HG02610 (cell line): ENCODE data around the gene XPA.
"Not testable (repeated sequence)": the region's sequence is repeated elsewhere in the genome, so short reads cannot be mapped to it uniquely, and the experiment has no call there.

ENCODE experiments used
- ATAC-seq: cut with Tn5 transposase; IDR thresholded peaks from one replicate; pipeline ENCODE4 v1.9.1; 2021; ENCODE audit warnings: mild to moderate bottlenecking, moderate library complexity; ENCODE audit not compliant: unreplicated experiment

The XPA gene

DNA sequence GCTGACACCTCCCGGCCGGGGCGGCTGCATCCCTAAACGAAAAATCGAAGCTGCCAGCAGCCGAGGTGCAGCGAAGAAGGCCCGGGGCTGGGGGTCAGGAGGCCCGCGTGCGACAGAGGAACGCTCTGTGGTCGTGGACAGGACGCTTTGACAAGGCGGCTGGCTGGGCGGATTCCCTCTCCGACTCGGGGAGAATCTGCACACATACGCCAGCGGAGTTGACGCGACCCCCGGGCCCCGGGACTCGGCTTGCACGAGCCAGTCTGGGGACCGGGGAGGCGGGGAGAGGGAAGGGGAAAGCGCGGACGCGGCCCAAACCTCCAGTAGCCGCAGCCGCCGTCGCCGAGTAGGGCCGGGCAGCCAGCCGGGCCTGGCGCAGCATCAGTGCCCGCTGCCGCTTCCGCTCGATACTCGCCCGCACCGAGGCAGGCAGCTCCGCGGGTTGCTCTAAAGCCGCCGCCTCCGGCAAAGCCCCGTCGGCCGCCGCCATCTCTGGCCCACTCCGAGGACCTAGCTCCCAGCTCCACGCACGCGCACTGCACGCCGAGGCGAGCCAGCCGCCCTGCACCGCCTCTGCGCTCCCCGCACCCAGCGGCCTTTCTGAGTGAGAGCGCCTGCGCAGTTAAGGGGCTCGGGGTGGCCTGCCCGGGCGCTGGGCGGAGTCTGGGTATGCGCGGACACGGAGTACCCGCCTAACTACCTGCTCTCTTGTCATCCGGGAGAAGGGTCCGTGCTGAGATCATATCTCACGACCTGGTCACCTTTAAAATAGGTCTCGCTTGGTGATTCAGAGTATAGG lies at the start of gene XPA:
Gene XPA, minus strand, starts transcription at position 538 of the 799 bp plus-strand sequence. Its CDS starts 48 bp downstream, at position 490.
- ATAC-seq, result peak; percentile 94

DNA sequence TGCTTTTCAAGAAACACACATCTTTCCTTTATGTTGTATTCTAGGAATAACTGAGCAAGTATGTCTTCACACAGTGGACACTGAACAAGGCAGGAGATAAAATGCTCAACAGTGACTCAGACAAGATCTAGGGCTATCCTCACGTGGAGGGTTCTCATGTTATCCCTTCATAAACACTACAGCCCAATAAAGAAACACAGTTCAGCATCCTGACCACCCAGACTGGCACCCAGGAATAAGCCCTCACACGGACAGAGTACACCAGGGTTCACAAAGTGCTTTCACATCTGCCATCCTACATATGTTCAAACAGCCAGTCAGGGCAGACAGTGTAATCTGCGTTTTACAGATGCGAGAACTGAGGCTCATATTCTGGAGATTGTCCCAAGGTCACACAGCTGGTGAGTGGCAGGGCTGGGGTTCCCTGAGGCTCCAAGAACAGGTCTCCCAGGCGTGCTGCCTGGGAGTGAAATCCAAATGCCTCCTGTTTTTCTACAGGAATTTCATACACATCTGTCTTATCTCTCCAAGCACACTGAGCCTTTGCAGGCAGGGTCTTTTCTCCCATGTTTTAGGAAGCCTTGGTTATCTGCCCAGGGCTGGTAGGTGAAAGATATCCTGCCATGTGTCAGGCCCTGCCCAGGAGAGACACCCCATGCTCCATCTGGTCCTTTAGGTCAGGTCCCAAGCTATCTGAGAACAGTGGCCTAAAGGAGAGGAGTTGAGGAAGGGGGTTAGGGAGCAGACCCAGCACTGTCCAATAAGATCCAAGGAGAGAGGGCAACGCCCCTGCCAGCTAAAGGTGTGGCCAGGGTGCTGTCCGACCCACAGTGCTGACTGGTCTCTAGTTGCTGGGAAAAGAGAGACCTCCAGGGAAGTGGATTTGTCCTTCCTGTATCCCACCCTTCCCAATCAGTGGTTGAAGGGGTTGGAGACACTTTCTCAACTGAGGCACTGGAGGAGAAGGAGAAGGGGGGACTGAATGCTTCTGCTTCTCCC lies 47.9 kb upstream of the XPA start:
- ATAC-seq, result no peak

DNA sequence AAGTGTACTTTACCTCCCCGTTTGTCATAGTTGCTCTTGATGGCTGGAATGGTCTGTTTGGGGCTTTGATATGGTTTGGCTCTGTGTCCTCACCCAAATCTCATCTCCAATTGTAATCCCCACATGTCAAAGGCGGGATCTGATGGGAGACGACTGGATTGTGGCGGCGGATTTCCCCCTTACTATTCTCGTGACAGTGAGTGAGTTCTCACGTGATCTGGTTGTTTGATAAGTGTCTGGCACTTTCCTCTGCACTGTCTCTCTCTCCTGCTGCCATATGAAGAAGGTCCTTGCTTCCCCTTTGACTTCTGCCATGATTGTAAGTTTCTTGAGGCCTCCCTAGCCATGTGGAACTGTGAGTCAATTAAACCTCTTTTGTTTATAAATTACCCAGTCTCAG lies 46.9 kb upstream of the XPA start:
- ATAC-seq, result not testable (repeated sequence)

DNA sequence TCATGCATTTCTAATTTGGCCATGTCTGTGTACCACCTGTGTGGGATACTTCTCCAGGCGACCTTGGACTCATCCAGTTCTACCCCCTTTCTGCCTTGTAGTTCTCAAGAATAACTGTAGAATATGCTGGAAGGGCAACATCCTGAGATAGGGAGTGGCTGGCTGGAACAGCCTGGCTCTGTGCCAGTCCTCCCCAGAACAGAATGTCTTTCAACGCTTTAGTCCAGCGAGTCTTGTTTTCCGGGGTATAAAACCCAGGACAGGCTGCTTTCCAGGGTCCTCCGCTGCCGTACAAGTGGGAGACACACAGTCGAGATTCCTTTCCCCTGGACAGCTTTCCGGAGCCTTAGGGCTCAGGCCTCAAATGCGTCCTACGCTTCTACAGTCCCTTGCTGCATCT lies 45.4 kb upstream of the XPA start:
- ATAC-seq, result no peak

DNA sequence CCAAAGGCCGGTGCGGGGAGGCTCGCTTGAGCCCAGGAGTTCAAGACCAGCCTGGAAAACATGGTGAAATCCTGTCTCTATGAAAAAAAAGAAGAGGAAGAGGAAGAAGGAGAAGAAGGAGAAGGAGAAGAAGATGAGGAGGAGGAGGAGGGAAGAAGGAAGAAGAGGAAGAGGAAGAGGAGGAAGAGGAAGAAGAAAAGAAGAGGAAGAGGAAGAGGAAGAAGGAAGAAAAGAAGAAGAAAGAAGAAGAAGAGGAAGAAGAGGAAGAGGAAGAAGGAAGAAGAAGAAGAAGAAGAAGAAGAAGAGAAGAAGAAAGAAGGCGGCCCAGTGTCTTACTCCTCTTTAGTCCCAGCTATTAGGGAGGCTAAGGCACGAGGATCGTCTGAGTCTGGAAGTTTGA lies 44.8 kb upstream of the XPA start:
- no peak for ATAC-seq

DNA sequence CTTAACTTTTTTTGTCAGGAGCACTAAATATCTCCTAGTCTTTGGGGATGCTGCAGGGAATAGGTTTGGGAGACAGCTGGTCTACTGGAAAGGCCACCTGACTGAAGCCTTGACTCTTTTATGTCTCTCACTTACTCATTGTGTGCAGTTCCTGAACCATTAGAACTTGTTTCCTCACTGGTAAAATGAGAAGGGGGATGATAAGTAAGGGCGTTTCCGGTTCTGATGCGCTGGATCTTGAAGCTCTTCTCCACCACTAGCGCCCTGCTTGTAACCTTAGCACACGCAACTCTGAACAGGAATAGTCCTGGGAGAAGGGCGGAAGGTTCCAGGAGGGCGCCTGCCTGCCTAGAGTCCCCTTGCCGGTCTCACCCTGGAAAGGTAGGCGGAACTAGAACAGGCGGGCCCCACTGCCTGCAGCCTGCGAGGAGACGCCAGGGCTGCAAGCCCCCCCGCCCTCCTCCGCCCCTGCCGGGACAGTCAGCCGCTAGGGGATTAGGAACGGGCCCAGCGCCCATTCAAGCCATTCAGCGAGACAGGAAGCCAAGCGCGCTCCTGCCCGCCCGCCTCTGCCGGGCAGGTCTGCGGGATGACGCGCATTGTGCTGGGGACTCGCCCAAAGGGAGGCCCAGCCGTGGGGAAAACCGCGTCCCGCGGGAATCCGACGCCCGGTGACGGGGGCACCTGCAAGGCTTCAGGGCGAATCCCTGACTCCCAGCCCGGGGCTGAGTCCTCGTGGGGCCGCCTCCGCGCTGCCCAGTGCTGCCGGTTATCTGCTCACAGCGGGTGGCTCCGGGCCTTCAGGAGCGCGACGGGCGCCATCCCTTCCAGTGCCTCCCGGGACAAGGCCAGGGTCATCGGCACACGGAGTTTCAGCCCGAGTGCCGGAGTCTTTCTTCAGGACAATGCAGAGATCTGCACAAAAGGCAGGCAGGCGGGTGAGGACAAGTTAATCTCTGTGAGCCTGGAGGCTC lies 44.0 kb upstream of the XPA start:
- ATAC-seq, result peak; percentile 75

DNA sequence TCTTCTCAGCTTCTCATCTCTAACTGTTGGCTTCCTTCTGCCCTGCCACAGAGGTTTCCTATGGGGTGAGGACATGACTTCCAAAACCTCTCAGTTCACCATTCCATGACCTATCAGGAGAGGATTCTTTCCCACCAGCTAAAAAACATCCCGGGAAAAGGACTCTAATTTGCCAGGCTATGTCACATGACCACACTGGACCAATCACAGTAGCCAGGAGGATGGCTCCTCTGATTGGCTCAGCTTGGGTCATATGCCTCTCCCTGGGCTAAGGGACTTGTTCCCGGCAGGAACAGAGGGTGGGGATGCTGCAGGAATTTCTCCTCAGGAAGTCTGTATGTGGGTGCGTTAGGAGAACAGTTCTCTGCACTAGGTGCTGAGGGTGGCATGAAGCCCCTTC lies 40.3 kb upstream of the XPA start:
- no peak for ATAC-seq

DNA sequence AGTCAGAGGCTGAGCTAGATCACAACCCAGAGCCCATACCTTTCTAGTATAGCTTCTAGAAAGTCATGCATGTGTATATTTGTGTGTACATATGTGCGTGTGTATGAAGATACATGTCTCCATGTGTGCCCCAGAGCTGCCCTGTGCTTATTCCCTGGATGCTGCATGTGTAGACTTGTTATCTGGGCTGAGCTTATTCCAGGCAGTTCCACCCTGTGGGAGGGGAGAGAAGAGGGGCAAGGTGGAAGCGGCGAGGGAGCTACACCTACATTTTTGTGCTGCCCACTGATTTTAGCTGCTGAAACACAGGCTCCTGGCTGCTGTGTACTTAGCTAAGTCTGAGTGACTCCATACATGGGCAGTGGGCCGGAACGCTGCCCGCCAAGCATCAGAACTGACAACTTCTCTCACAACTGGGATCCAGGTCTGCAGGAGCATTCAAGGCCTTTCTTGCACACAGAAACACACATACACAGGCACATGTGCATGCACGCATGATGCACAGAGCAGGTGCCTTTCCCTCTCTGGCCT lies 38.0 kb upstream of the XPA start:
- no peak for ATAC-seq

DNA sequence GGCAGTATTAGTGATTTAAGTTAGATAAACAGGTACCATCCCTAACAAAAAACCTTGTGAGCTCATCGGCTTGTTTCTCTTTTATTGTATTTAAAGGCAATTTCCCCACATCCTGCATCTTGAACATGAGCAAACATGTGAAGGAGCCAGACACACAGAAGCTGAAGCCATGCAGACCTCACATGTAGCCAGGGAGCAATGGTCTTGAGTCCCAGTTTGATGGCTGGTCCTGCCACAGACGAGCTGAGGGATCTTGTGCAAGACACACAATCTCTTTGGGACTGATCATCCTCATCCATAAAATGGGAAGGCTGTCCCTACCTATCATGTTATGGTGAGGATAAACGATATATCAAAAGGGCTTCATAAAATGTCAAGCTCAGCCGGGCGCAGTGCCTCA lies 29.6 kb upstream of the XPA start:
- no peak for ATAC-seq

DNA sequence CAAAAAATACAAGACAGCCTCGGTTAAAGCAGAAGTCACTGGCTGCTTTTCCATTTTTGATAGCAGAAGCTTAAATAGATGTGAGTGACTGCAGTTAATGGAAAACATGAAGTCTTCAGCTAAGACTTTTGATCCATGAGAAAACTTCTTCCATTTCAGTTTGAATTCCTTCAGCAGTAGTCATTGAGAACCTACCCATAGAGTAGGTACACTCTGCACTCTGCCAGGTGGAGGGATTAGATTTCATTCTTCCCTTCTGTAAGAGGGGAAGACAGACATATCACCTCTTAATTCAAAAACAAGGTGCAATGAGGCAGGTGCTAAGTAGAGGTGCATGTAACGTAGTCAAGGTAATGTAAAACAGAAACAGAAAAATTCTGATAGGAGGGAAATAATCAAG lies 26.7 kb upstream of the XPA start:
- no peak for ATAC-seq

DNA sequence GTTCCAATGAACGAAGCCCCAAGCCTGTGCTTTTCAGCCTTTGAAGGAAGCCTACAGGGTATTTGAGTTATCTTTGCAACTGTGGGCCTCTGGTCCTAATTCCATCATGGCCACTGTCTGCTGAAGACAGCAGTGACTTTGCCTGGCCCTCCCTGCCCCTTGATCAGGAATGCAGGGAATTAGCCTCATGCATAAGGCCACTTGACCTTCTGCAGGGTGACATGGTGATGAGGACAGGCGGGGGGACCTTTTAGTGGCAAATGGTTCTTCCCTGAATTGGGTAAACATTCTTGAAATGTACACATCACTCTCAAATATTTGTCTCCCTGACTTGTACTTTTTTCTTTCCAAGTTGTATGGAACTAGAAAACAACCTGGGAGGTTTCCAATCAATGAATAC lies 25.2 kb upstream of the XPA start:
- ATAC-seq, result no peak

DNA sequence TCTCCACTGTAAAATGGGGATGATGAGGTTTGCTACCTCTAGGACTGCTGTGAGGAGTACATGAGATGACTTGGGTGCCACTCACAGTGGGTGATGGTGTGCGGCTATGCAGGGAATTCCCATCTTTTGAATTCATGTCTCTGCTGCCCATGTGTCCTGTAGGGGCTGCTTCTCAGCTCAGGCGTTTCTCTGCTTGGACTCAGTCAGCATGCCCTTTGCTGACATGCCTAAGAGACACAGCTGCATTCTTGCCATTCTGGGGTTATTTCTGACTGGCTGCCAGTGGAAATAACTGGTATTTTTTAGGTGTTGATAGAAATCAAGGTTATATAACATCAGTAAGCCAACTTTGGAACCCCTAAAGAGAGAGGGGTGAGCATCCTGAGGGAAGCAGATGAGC lies 24.3 kb upstream of the XPA start:
- no peak for ATAC-seq

DNA sequence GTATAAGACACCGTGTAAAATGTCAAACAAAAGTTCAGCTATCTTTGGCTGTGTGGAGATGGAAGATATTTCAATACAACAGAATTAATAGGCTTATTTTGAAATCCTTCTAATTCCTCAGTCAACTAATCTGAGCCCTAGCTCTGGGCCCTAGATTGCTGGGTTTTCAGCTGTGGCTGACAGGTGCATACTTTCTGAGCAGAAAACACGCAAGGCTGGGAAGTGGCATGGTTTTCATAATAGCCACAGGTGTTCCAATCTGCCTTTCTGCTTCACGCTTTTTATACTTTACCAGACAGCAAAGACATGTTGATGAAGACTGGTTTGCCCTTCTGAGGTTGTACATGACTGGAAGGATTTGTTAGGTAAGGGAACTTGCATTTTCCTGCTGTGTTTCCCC lies 20.7 kb upstream of the XPA start:
- ATAC-seq, result no peak

DNA sequence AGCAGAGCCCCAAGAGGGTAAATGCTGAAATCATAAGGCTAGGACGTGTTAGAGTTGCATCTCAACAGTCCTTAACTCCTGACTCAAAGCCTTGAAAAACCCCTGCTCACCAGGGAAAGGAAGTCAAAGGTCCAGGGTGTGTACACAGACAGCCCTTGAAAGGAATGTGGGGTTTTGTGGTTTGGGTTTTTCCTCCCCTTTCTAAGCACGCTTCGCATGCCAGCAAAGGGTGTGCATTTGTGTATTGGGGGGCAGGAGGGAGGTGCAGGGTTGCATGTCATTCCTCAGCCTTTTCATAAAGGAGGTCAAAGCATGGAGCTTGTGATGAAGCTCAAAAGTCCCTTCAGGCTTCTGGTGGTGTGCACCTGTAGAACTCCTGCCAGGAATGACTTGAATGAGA lies 17.3 kb upstream of the XPA start:
- ATAC-seq, result no peak

DNA sequence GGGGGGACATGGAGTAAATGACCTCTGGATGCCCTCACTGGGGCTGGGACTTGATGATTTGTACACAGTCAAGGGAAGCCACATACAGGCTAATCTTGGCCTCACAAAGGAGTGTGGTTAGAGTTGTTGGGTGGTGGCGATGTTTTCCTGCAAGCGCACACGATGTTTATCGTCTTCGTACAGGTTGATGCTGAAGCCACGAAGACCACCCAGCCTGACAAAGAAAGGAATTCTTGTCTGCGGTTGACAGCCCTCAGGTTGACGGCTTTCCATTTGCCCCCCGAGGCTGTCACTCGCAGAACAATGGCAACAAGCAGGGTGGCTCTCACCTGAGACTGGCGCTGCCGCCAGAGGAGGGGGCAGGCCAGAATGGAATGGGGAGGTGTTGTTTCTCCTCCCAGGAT lies 14.1 kb upstream of the XPA start:
- ATAC-seq, result no peak

DNA sequence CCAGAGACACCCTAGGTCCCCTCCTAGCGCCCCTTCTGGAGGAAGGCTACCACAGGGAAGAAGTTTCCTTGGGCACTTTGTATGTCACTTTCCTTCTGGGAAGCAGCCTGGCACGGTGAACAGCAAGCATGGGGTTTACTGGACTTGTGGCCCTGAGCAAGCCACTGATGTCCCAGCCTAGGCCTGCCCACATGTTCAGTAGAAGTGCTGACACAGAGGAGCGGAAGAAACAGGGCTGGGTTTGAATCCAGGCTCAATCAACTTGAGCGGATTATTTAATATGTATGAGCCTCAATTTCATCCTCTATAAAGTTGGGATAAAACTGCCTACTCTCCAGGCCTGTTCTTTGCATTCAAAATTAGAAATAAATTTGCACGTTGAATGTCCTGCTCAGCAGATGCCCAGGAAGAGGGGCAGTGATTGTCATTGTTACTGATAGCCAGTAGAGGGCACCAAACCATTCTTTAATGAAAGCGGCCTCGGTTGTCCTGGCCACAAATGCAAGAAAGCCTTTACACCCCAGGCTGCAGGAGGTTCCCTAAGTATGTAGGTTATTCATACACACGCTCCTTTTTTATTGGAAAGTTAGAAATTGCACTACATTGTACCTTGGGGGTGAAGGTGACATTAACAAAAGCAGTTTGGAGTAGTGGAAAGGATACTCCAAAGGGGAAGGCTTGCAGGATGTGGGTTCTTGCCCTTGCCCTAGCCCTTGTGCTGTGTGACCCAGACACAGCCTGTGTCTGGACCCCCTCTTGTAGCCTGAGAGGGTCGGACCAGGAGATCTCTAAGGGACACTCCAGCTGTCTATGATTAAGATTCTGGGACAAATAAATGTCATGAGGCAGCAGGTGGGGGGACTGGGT lies 13.4 kb upstream of the XPA start:
- no peak for ATAC-seq

DNA sequence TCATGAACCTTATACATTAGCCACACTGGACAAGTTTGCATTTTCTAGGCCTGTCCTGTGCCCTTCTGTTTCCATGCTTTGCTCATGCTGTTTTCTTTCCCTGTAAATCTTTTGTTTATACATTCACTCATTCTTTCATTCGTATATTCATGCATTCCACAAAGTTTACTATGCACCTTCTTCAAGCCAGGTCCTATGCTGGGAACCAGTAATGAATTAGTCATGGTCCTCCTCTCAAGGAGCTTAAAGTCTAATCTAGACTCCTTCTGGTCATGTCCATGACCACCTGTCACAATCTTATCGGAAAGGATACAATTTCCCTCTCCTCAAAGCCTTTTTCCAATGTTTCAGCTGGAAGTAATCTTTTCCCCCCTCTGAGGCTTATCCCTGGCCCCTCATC lies 9.1 kb upstream of the XPA start:
- ATAC-seq, result no peak

DNA sequence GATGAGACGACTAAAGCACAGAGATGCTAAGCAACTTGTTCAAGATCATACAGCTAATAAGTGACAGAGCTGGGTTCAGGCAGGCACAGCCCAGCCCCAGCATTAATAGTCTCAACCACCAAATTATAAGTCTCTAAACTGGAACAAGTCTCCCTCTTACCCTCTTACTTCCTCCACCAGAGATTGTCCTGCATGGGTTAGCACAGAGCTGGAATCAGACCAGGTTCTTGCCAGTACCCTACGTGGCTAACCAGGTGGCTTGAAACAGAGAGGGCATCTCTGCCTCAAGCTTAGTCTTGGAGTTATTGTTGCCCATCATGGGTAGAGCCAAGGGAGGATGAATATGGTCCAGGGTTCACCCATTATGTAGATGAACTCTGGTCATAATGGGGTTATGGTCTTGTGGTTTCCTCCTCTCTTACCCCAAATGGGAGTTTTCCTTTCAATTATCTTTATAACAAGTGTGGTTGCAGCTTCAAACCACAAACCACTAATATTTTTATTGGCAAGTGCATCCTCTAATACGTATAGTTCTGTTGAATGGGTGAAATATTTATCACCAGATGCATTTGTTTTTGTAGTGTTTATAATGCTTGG lies 8.3 kb upstream of the XPA start:
- ATAC-seq, result no peak

DNA sequence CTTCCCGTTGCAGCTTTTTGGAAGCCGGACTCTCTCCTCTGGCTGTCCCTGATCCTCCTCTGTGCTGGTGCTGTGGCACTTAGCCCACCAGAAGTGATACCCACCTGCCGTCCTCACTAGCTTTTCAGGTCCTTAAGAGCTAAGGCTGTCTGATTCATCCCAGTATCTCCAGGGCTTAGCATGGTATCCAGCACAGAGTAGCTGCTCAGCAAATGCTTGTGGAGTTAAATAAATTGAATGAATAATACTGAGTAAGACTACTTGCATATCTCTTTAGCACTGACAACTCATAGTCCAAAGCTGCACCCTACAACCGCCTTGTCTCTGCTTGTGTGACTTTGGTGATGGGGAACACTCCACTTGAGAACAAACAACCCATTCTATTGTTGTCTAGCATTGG lies 7.7 kb upstream of the XPA start:
- no peak for ATAC-seq
